Esophagus muscularis mucosa (tissue), 4 donors: ENCODE results near the gene INPP4B. TPM values are rescaled to one million over a fixed set of nuclear protein-coding genes. Genes with fewer than 3 reads are reported as not detected.

ENCODE experiments used
- DNase-seq: peaks from one replicate; pipeline ENCODE4 v3.0.0-alpha.2; 2017; ENCODE audit errors: extremely low spot score
- H3K27ac ChIP-seq, 4 donors: fragments of 200-600 bp; sonication (generic); replicated peaks in 1 of 4; 1 replicate in 3 of 4; 2 replicates in 1 of 4; pipeline ENCODE4 v1.5.1; 2016 to 2019; ENCODE audit warnings: mild to moderate bottlenecking in 1 of 4
- H3K27me3 ChIP-seq, 4 donors: fragments of 200-600 bp; sonication (generic); one replicate each; pipeline versions ENCODE4 v1.5.1 to v1.6.0; 2016 to 2019
- H3K36me3 ChIP-seq, 4 donors: fragments of 200-600 bp; sonication (generic); one replicate each; pipeline ENCODE4 v1.5.1; 2016 to 2019
- H3K4me1 ChIP-seq, 4 donors: fragments of 200-600 bp; sonication (generic); one replicate each; pipeline ENCODE4 v1.5.1; 2016 to 2019
- H3K4me3 ChIP-seq, 4 donors: fragments of 200-600 bp; sonication (generic); 1 replicate in 2 of 4; 2 replicates in 2 of 4; pipeline ENCODE4 v1.5.1; 2016 to 2019; ENCODE audit warnings: mild to moderate bottlenecking in 4 of 4, moderate library complexity in 1 of 4
- H3K9me3 ChIP-seq, 4 donors: fragments of 200-600 bp; sonication (generic); 1 replicate in 3 of 4; 2 replicates in 1 of 4; pipeline ENCODE4 v1.5.1; 2016 to 2019
- EP300 ChIP-seq: sonication (generic); formaldehyde crosslinking; IDR thresholded peaks from one replicate; pipeline ENCODE4 v1.6.1; 2017; ENCODE audit warnings: antibody characterized with exemption
- POLR2A ChIP-seq: fragments of 450-650 bp; IDR thresholded peaks from one replicate; pipeline ENCODE4 v1.6.1; 2017; ENCODE audit warnings: antibody characterized with exemption, moderate library complexity, mild to moderate bottlenecking, low read depth
- POLR2AphosphoS5 ChIP-seq, 2 donors: sonication (generic); formaldehyde crosslinking; IDR thresholded peaks; one replicate each; pipeline ENCODE4 v1.6.1; 2017; ENCODE audit warnings: antibody characterized with exemption in 2 of 2
- WGBS: methylation state at CpG from one replicate; pipeline ENCODE4 v1.1.5; 2018; 5-methylcytosine and 5-hydroxymethylcytosine counted together
- intact Hi-C: fragments of 100-400 bp; cut with DNase I; formaldehyde crosslinking; loops from one replicate; pipeline ENCODE4 v1.15.1; 2023
- total RNA-seq, 4 donors: library from RNA; depleted of rRNA; stranded (reverse); fragments of >200 nt; gene quantifications; one replicate each; pipeline versions ENCODE4 v1.1.0 to v1.2.1, GENCODE V29; 2016
- TF ChIP-seq, protein P1 (sequence below), 3 experiments: fragments of 200-600 bp in 2 of 3; fragments of 450-650 bp in 1 of 3; sonication (generic) in 2 of 3; IDR thresholded peaks; one replicate each; pipeline ENCODE4 v1.5.1; 2017 to 2019; ENCODE audit warnings: antibody characterized with exemption in 3 of 3, mild to moderate bottlenecking in 2 of 3, moderate library complexity in 1 of 3

The INPP4B gene
- total RNA-seq, 4 donors from 2014 or later, result 12.7 to 23.4 (median 15.9) TPM

DNA sequence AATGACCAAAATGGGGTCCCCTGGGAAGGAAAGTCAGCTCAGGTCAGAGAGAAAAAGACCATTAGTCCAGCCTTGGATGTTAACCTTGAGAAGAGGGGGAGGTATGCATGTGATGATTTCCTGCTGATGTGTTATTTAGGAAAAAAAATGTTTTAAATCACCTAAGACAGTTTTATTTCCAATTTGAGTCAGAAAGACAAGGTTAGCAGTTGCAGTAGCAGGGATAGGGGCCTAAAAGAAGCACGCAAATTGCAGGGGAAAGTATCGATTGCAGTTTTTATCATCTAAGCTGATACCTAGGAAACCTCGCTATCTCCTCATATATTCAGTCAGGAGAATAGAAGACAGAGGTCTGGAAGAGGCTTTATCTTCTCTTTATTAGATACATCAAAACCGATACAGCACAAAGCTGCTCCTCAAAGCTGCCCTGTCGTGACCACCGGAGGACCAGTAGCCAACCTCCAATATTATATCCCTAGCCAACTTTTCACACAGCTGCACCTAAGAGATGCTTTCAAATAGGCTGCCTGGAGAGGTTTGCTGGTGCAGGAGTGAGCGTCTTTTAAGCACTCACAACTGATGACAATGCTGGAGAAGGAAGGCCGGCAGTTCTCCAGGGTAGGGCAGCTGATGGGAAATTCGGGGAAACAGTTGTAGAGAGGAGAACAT lies 289.4 kb downstream of the INPP4B start:
- Histone ChIP-seq H3K4me1 (peaks cover 0 to 8% (median 4%) of the 10 kb centered on the region in 4 donors), H3K9me3 (no peaks in the 10 kb centered on the region), H3K4me3 (no peak overlapping the region), H3K27me3 (no peaks in the 10 kb centered on the region), H3K27ac (no peak overlapping the region), H3K36me3 (no peaks in the 10 kb centered on the region)
- intact Hi-C loops, result no loop called here
- DNase-seq, result no peak
- TF ChIP-seq EP300 (no peak), POLR2A (no peak), POLR2AphosphoS5 (IDR thresholded peaks at IDR 0.05) (no peak)
- TF ChIP-seq, protein P1, sequence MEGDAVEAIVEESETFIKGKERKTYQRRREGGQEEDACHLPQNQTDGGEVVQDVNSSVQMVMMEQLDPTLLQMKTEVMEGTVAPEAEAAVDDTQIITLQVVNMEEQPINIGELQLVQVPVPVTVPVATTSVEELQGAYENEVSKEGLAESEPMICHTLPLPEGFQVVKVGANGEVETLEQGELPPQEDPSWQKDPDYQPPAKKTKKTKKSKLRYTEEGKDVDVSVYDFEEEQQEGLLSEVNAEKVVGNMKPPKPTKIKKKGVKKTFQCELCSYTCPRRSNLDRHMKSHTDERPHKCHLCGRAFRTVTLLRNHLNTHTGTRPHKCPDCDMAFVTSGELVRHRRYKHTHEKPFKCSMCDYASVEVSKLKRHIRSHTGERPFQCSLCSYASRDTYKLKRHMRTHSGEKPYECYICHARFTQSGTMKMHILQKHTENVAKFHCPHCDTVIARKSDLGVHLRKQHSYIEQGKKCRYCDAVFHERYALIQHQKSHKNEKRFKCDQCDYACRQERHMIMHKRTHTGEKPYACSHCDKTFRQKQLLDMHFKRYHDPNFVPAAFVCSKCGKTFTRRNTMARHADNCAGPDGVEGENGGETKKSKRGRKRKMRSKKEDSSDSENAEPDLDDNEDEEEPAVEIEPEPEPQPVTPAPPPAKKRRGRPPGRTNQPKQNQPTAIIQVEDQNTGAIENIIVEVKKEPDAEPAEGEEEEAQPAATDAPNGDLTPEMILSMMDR (IDR thresholded peaks at IDR 0.05), result no peak
- 96% methylated on average over 9 of the region's 9 CpGs for whole genome bisulfite sequencing

DNA sequence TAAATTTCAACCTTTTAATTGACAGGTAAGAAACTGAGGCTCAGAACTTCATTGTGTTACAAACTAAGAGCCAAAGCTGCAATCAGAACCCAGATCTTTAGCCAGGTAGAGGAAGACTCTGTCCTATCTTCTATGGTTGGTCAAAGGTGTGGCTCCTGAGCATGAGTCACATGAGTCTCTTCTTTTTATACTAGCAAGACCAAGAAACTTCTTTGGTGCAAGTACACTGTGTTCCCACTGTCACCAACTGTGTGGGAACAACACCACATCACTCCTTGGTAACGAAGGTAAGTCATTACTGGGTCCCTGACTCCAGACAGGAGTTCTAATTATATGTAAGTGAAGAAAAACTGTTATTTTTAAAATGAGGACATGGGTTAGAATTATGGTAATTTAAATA lies 290.1 kb downstream of the INPP4B start:
- 93% methylated on average over 1 of the region's 1 CpG for WGBS
- peaks cover 0 to 8% (median 4%) of the 10 kb centered on the region in 4 donors for H3K4me1 ChIP-seq
- no peak for TF ChIP-seq POLR2A
- TF ChIP-seq EP300, result no peak
- TF ChIP-seq, protein P1 (IDR thresholded peaks at IDR 0.05), result no peak
- TF ChIP-seq POLR2AphosphoS5 (IDR thresholded peaks at IDR 0.05), result no peak
- H3K9me3 ChIP-seq, result no peaks in the 10 kb centered on the region
- no peak for DNase-seq
- H3K27me3 ChIP-seq, result no peaks in the 10 kb centered on the region
- H3K4me3 ChIP-seq, result no peak overlapping the region
- H3K27ac ChIP-seq, result no peak overlapping the region
- intact Hi-C loops, result no loop called here
- H3K36me3 ChIP-seq, result no peaks in the 10 kb centered on the region

DNA sequence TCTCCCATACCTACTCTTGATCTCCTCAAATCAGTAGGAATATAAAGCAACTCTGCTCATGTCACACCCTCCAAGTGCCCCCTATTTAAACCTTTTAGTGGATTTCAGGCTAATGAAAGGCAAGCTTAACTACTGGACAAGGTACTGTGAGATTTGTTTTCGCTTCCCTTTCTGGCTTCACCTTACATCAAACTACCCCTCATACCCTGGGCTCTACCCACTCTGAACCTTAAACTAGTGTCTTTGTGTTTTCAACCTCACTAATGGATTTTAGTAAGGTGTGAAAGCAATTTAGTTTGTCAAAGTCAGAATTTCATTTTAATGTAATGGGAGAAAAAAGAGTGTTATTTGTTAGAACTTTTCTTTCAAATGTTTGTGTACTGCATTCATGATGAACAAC lies 291.7 kb downstream of the INPP4B start:
- 93% methylated on average over 1 of the region's 1 CpG for WGBS
- Histone ChIP-seq H3K27me3 (no peaks in the 10 kb centered on the region), H3K36me3 (no peaks in the 10 kb centered on the region), H3K4me1 (peaks cover 0 to 8% (median 4%) of the 10 kb centered on the region in 4 donors), H3K9me3 (no peaks in the 10 kb centered on the region), H3K27ac (no peak overlapping the region), H3K4me3 (no peak overlapping the region)
- TF ChIP-seq EP300 (no peak), POLR2A (no peak), POLR2AphosphoS5 (IDR thresholded peaks at IDR 0.05) (no peak)
- TF ChIP-seq, protein P1 (IDR thresholded peaks at IDR 0.05), result no peak
- DNase-seq, result no peak
- intact Hi-C loops, result no loop called here

DNA sequence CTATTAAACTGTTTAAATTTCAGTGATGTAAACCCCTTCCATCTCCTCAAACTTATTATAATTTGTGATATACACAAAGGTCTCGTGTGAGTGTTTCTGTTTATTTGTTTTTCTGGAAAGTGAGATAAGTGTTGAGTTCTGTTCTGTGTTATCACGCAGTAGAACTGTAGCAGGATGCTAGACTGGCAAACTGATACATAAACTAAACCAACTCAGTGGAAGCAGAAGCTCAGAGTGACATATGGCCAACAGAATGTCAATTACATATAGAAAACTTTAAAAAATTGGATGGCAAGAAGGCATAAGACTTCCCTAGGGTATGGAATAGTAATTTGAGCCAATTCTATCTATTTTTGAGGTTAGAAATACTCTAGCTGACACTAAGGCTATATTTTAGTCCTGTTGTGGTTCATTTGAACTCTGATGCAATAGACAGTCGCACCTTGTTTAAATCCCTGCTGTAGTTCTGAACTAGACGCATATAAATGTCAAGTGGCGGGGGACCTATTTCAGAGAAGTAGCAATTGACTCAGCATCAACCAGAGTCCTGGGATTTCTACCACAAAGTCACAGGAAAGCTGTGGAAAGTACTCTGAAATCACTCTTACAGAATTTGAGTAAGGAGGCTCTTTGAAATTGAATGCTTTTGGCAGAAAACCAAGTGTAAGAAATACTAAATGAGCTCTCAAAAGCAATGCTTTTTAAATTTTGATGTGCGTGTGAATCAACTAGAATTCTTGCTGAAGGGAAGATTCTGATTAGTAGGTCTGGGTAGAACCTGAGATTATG lies 294.4 kb downstream of the INPP4B start:
- 90% methylated on average over 6 of the region's 6 CpGs for WGBS
- no peaks in the 10 kb centered on the region for H3K9me3 ChIP-seq
- H3K4me1 ChIP-seq, result no peaks in the 10 kb centered on the region
- DNase-seq, result no peak
- no peak for TF ChIP-seq POLR2AphosphoS5 (IDR thresholded peaks at IDR 0.05)
- TF ChIP-seq, protein P1 (IDR thresholded peaks at IDR 0.05), result no peak
- no peak for TF ChIP-seq EP300
- TF ChIP-seq POLR2A, result no peak
- intact Hi-C loops, result no loop called here
- H3K36me3 ChIP-seq, result no peaks in the 10 kb centered on the region
- no peak overlapping the region for H3K27ac ChIP-seq
- no peak overlapping the region for H3K4me3 ChIP-seq
- H3K27me3 ChIP-seq, result no peaks in the 10 kb centered on the region
